ENCODE data around the gene MAP2K7.

DNA sequence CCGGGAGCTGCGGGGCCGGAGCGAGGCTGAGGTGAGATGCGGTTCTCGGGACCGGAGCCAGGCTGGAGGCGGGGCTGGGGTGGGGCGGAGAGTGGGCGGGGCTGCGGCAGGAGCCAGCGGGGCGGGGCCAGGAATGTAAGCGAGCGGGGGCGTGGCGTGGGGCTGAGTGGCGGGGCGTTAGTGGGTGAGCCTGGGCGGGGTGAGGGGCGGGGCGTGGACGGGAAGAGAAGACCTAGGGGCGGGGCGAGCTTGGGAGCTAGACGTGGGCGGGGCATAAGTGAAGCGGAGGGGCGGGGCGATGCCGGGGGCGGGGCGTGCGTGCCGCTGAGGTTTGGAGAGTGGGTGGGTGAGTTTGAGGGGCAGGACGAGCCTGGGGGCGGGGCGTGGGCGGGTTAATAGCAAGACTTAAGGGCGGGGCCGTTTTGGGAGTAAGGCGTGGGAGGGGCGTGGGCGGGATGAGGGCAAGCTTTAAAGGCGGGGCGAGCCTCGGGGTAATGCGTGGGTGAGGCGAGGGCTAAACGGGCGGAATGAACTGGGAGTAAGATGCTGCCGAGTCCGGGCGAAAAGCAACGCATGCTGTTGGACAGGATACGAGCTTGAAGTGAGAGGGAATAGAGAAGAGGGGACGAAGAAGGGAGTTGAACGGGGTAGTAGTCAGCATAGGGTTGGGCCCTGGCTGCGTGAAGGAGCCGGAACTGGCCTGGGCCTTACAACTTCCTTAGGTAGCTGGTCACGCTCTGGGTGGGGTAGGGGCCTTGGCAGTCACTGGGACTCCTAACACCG, 17.0 kb downstream of the MAP2K7 start:
- no peak for TF ChIP-seq CTCF (IDR thresholded peaks at IDR 0.05)
- no peak for TF ChIP-seq POLR2A (IDR thresholded peaks at IDR 0.05)
